IgD-negative memory B cell (primary cell): ENCODE data around the gene CAAP1. TPM values are rescaled to one million over a fixed set of nuclear protein-coding genes. Genes with fewer than 3 reads are reported as not detected.

Experiments
- H3K27ac Mint-ChIP-seq, 3 donors: one replicate each; pipeline ENCODE4 v1.8.0; 2020 to 2022; ENCODE audit warnings: mild to moderate bottlenecking in 3 of 3, mixed read lengths in 3 of 3, moderate library complexity in 1 of 3
- H3K27me3 Mint-ChIP-seq: one replicate; pipeline ENCODE4 v1.8.0; 2021; ENCODE audit warnings: mixed read lengths
- H3K36me3 Mint-ChIP-seq: one replicate; pipeline ENCODE4 v1.8.0; 2020; ENCODE audit warnings: mild to moderate bottlenecking, mixed read lengths
- H3K4me1 Mint-ChIP-seq, 3 donors: one replicate each; pipeline ENCODE4 v1.8.0; 2020 to 2022; ENCODE audit warnings: mixed read lengths in 3 of 3, mild to moderate bottlenecking in 1 of 3
- H3K4me3 Mint-ChIP-seq, 4 donors: one replicate each; pipeline ENCODE4 v1.8.0; 2020 to 2022; ENCODE audit warnings: mild to moderate bottlenecking in 4 of 4, mixed read lengths in 4 of 4, moderate library complexity in 3 of 4
- H3K9me3 Mint-ChIP-seq, 3 donors: one replicate each; pipeline ENCODE4 v1.8.0; 2020 to 2021; ENCODE audit warnings: mixed read lengths in 3 of 3, mild to moderate bottlenecking in 1 of 3
- polyA plus RNA-seq: library from polyadenylated mRNA; unstranded; fragments of 300-500 nt; fragmentation: Illumina TruSeq; gene quantifications from one replicate; pipeline ENCODE4 v1.2.3, GENCODE V29; 2021

The CAAP1 gene, protein sequence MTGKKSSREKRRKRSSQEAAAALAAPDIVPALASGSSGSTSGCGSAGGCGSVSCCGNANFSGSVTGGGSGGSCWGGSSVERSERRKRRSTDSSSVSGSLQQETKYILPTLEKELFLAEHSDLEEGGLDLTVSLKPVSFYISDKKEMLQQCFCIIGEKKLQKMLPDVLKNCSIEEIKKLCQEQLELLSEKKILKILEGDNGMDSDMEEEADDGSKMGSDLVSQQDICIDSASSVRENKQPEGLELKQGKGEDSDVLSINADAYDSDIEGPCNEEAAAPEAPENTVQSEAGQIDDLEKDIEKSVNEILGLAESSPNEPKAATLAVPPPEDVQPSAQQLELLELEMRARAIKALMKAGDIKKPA
- 19.8 TPM for polyA plus RNA-seq

DNA sequence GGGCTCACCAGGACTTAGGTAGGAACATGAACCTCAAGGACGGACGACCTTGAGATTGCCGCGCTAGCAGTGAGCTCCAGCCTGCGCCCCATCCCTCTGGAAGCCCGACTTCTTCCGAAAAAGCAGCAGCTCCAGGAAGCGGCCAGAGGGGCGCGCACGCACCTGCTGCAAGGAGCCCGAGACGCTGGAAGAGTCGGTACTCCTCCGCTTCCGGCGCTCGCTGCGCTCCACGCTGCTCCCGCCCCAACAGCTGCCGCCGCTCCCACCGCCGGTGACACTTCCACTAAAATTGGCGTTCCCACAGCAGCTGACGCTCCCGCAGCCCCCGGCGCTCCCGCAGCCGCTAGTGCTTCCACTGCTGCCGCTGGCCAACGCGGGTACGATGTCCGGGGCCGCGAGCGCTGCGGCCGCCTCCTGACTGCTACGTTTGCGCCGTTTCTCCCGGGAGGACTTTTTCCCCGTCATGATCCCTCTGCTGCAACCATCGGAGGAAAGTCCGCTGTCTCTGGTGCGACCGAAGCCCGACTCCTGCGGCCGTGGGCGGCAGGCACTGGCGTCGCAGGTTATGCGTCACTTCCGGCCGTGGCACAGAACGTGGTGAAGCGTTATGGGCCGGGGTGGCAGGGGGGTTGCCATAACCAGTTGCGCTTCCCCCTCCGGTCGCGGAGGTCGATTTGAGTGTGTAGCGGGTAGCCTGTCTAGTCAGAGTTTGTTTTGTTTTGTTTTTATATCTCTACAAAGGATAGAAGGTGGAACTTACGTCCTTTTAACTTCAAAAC, at the start of gene CAAP1:
Gene CAAP1 (minus strand): TSS at position 552 of the 779 bp plus-strand sequence. CDS start 87 bp downstream, at position 465.
- Mint-ChIP-seq H3K4me3 (peak within 1 kb of the TSS; percentile 89 to 100 (median 100)), H3K4me1 (peaks cover 26 to 34% (median 28%) of the 10 kb centered on the region in 3 donors), H3K27me3 (no peaks in the 10 kb centered on the region), H3K36me3 (no peaks in the 10 kb centered on the region), H3K27ac (peak within 1 kb of the TSS; percentile 81 to 100 (median 100)), H3K9me3 (peaks cover 0 to 2% (median 0%) of the 10 kb centered on the region in 3 donors)

DNA sequence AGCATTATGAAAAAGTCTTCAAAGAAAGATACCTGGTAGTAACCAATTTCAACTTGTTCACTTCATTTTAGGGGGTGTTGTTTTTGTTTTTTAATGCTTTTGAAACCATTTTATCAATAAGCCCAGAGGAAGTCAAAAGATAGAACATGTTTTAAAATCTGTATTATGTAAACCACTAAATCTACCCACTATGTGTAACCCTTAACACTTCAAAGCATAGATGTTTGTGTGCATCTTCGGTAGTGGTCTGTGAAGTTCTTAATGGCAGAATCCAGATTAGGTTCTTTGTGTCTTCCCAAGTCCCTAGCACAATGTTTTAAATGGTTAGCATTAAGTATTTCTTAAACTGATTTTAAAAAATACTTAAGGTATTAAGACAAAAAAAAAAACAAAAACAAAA, 48.2 kb upstream of the CAAP1 start:
- Mint-ChIP-seq H3K27ac (peak overlapping the region in 2 of 3 donors; percentile 64 to 82), H3K4me3 (no peak overlapping the region), H3K36me3 (peaks cover 8% of the 10 kb centered on the region), H3K4me1 (peaks cover 37 to 54% (median 47%) of the 10 kb centered on the region in 3 donors), H3K9me3 (peaks cover 0 to 6% (median 3%) of the 10 kb centered on the region in 3 donors), H3K27me3 (no peaks in the 10 kb centered on the region)

DNA sequence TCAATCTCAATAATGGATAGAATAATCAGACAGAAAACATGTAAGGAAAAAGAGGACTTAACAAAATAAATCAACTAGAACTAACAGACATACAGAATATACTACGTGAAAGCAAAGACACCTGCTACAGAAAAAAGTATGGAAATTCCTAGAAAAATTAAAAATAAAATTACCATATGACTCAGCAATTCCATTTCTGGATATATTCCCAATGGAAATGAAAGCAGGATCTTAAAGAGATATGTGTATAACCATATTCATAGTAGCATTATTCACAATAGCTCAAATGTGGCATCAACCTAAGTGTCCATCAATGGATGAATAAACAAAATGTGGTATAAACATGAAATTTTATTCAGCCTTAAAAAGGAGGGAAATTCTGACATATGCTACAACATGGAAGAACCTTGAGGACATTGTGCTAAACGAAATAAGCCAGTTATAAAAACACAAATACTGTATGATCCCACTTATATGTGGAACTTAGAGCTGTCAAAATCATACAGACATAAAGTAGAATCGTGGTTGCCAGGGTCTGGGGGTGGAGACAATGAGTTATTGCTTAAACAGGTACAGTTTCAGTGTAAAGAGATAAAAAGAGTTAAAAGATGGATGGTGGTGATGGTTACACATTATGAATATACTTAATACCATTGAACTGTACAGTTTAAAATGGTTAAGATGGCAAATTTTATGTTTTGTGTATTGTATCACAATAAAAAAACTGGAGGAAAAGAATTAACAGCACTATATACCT, 47.5 kb upstream of the CAAP1 start:
- Mint-ChIP-seq H3K9me3 (peaks cover 0 to 6% (median 3%) of the 10 kb centered on the region in 3 donors), H3K27ac (peak overlapping the region in 2 of 3 donors; percentile 2 to 82), H3K27me3 (no peaks in the 10 kb centered on the region), H3K4me1 (peaks cover 31 to 49% (median 42%) of the 10 kb centered on the region in 3 donors), H3K36me3 (peaks cover 8% of the 10 kb centered on the region), H3K4me3 (peak overlapping the region in 1 of 4 donors; percentile 20)

DNA sequence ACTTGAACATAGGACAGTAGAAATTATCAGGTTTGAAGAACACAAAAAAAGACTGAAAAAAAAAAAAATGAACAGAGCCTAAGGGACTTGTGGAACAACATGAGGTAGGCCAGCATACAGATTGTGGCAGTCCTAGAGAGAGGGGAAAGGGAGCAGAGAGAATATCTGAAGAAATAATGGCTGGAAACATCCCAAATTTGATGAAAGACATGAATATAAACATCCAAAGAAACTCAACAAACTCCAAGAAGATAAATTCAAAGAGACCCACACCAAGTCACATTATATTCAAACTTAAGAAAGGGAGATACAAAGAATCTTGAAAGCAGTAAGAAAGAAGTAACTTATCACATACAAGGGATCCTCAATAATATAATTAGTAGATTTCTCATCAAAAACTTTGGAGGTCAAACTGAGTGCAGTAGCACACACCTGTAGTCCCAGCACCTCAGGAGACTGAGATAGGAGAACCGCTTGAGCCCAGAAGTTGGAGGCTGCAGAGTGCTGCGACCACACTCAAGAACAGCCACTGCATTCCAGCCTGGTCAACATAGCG, 45.3 kb upstream of the CAAP1 start:
- H3K4me3 Mint-ChIP-seq, result peak overlapping the region in 1 of 4 donors; percentile 25

DNA sequence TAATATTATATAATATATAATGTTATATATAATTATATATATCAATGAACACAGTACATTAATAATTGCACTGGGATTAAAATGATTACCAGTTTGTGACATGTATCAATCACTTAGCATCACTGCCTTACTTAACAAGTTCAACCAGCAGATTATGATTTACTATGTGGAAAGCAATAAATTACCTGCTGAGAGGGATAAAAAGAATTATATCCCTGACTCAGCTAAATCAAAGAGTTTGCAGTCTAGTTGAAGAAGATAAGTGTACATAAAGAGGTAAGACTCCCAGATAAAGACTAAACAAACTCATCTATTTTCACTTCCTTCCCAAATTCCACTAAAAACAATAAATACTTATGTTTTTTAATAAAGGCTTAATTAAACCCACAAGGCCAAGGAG, 43.2 kb upstream of the CAAP1 start:
- no peak overlapping the region for H3K27ac Mint-ChIP-seq
- H3K36me3 Mint-ChIP-seq, result peaks cover 11% of the 10 kb centered on the region
- H3K27me3 Mint-ChIP-seq, result no peaks in the 10 kb centered on the region
- H3K4me1 Mint-ChIP-seq, result peaks cover 16 to 21% (median 21%) of the 10 kb centered on the region in 3 donors
- H3K4me3 Mint-ChIP-seq, result peak overlapping the region in 1 of 4 donors; percentile 39
- H3K9me3 Mint-ChIP-seq, result peaks cover 0 to 6% (median 3%) of the 10 kb centered on the region in 3 donors

More for the DNA sequence above, 45.3 kb upstream of the CAAP1 start:
- H3K4me1 Mint-ChIP-seq, result peaks cover 24 to 35% (median 32%) of the 10 kb centered on the region in 3 donors
- H3K27me3 Mint-ChIP-seq, result no peaks in the 10 kb centered on the region
- H3K27ac Mint-ChIP-seq, result no peak overlapping the region
- peaks cover 0 to 6% (median 3%) of the 10 kb centered on the region in 3 donors for H3K9me3 Mint-ChIP-seq
- peaks cover 8% of the 10 kb centered on the region for H3K36me3 Mint-ChIP-seq

DNA sequence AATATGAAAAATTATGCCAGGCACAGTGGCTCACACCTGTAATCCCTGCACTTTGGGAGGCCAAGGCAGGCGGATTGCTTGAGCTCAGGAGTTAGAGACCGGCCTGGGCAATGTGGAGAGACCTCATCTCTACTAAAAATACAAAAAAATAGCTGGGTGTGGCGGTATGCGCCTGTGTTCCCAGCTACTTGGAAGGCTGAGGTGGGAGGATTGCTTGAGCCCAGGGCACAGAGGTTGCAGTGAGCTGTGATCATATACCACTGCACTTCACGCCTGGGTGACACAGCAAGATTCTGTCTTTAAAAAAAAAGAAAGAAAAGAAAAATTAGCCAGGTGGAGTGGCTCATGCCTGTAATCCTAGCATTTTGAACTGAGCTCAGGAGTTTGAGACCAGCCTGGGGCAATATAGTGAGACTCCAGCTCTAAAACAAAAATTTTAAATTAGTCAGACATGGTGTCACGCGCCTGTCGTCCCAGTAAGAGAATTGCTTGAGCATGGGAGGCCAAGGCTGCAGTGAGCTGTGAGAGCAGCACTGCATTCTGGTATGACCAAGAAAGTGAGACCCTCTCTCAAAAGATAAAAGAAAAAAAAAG, 36.4 kb upstream of the CAAP1 start:
- H3K4me1 Mint-ChIP-seq, result peaks cover 0 to 1% (median 0%) of the 10 kb centered on the region in 3 donors
- no peak overlapping the region for H3K27ac Mint-ChIP-seq
- H3K9me3 Mint-ChIP-seq, result no peaks in the 10 kb centered on the region
- H3K4me3 Mint-ChIP-seq, result no peak overlapping the region
- H3K27me3 Mint-ChIP-seq, result no peaks in the 10 kb centered on the region
- peaks cover 16% of the 10 kb centered on the region for H3K36me3 Mint-ChIP-seq

DNA sequence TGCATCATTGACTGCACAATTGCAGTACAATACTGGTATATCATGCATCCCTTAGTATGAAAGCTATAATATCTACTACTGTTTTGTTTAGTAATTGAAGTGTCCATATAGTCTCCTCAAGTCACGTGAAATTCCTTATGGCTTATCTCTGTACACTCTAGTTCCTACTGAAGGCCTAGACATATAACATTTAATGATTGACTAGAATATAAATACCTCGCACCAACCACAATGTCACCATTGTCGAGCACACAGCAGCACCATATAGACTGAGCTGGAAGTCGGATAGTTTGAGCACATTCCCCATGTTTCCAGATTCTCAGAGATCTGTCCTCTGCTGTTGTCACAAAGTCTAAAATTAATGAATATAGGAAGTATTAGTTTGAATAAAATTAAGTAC, 33.0 kb upstream of the CAAP1 start:
- Mint-ChIP-seq H3K27me3 (no peaks in the 10 kb centered on the region), H3K4me1 (no peaks in the 10 kb centered on the region), H3K36me3 (peaks cover 14% of the 10 kb centered on the region), H3K9me3 (no peaks in the 10 kb centered on the region), H3K27ac (no peak overlapping the region), H3K4me3 (no peak overlapping the region)

DNA sequence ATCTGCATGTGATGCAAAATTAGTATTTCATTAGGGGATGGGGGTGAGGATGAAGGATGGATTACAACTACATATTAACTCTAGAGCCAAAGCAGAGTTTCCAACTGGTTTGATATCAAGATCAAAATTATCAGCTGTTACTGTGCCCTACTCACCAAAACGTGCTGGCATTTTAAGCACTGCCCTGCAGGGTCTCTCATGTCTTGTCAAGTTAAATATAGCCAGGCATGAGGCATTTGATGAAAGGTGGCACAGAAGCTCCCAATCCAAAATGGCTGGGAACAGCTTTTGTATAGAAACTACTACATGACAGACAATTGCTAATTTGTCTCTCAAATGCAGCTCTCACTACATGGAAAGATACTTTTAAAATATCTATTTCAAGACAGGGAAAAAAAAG, 27.1 kb upstream of the CAAP1 start:
- Mint-ChIP-seq H3K4me1 (no peaks in the 10 kb centered on the region), H3K27me3 (no peaks in the 10 kb centered on the region), H3K36me3 (peaks cover 12% of the 10 kb centered on the region), H3K4me3 (no peak overlapping the region), H3K9me3 (no peaks in the 10 kb centered on the region), H3K27ac (no peak overlapping the region)

DNA sequence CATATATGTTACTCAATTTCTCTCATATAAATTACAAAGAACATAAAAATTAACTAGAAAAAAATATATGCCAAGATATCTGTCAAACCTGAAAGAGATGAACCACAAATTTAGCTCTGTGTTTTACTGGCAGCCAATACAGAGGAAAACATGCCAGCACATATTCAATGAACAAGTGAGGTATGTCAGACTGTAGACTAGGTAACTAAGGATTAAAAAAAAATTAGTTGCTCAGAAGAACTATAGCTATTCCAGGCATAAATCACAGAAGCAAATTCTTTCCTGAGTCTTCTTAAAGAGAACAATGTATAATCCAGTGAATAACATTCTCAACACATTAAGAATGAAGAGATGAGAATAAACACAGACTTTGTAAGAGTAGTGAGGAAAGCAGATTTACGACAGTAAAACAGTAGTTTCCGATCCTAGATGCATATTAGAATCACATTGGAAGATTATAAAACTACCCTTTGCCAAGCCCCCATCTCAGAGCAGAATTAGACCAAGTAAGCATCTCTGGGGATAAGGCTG, 20.6 kb upstream of the CAAP1 start:
- Mint-ChIP-seq H3K9me3 (no peaks in the 10 kb centered on the region), H3K27ac (no peak overlapping the region), H3K4me1 (no peaks in the 10 kb centered on the region), H3K4me3 (no peak overlapping the region), H3K27me3 (no peaks in the 10 kb centered on the region), H3K36me3 (peaks cover 2% of the 10 kb centered on the region)

DNA sequence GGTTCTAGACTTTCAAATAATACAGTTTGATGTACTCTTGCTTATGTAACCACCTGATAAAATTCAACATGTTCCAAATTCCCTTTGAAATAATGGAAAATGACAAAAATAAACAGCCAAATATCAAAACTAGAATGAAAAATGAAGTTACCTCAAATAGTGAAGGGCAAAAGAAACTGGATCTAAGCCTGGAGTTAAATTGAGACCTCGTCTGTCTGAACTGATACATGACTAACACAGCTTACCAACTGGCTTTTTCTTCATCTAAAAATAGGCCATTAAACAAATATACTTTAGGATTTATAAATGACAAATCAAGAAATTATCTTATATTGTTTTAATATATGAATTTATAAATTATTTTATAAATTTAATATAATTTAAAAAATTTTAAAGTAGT, 12.1 kb upstream of the CAAP1 start:
- H3K27ac Mint-ChIP-seq, result no peak overlapping the region
- H3K4me3 Mint-ChIP-seq, result no peak overlapping the region
- H3K9me3 Mint-ChIP-seq, result no peaks in the 10 kb centered on the region
- H3K27me3 Mint-ChIP-seq, result no peaks in the 10 kb centered on the region
- H3K4me1 Mint-ChIP-seq, result no peaks in the 10 kb centered on the region
- peaks cover 6% of the 10 kb centered on the region for H3K36me3 Mint-ChIP-seq

DNA sequence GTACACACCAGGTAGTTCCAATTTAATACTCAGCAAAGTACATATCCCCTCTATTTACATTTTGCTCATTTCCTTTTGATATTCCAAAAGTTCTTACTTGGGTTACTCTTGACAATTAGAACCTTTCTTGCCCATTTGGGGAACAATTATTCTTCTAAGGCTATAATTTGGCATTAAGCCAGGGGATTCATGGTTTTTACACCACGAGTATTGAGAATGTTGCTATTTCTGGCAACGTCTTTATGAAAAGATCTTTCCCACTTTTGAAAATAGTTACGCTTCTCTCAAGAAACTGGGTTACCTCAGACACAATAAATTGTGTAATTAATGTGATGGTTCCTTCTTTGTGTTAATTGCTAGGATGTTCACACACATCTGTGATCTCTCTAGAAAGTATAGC, 11.5 kb upstream of the CAAP1 start:
- H3K36me3 Mint-ChIP-seq, result peaks cover 6% of the 10 kb centered on the region
- H3K9me3 Mint-ChIP-seq, result no peaks in the 10 kb centered on the region
- H3K4me1 Mint-ChIP-seq, result no peaks in the 10 kb centered on the region
- H3K27ac Mint-ChIP-seq, result no peak overlapping the region
- no peak overlapping the region for H3K4me3 Mint-ChIP-seq
- H3K27me3 Mint-ChIP-seq, result no peaks in the 10 kb centered on the region

DNA sequence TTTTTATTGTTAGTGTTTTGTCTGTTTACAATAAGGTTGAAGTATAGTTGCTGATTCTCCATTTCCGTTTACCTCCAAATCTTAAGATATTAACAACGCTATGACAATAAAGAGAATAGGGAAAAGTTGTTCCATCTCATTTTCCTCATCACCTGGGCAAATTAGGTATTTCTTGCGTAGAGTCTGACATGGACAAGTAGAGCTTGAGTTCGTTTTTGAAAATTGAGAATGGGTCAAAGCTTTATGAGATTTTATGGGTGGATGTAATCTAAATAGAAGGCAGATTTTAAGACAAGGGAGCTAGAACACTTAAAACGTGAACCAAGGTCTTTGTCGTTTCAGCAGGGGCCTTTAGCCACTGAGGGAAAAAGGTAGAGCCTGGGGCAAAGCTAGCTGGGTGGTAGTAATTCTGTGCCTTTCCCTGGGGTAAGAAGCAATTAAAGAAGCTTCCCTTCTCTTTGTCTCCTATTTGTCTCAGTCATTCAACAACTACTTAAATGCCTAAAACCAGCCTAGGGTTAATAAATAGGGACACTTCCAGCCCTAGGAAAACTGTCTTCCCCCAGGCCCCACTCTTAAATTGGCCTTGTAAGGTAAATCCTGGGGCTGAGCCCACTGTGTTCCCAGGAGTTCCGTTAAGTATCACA, 551 bp upstream of the CAAP1 start:
- no peaks in the 10 kb centered on the region for H3K27me3 Mint-ChIP-seq
- H3K27ac Mint-ChIP-seq, result peak overlapping the region; percentile 81 to 100 (median 100)
- H3K9me3 Mint-ChIP-seq, result peaks cover 0 to 2% (median 0%) of the 10 kb centered on the region in 3 donors
- peak overlapping the region; percentile 89 to 100 (median 100) for H3K4me3 Mint-ChIP-seq
- H3K4me1 Mint-ChIP-seq, result peaks cover 23 to 29% (median 26%) of the 10 kb centered on the region in 3 donors
- H3K36me3 Mint-ChIP-seq, result no peaks in the 10 kb centered on the region

DNA sequence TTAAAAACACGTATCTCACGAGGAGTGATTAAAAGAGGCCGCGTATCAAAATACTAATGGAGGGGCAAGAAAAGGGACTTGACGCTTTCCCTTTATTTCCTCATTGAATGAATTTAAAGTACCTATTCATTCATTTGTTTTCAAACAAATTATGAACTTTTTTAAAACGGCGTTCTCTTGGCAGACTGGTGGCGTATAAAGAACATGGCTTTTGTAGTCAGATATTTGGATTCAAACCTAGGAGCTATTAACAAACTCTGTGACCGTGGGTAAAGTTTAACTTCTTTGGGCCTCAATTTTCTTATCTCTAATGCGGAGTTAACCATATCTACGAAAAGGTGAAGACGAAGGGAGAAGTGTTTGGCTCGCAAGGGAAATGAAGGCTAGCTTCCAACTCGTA, 876 bp downstream of the CAAP1 start:
- no peaks in the 10 kb centered on the region for H3K36me3 Mint-ChIP-seq
- H3K4me3 Mint-ChIP-seq, result peak overlapping the region; percentile 89 to 100 (median 100)
- peaks cover 26 to 34% (median 28%) of the 10 kb centered on the region in 3 donors for H3K4me1 Mint-ChIP-seq
- peaks cover 0 to 2% (median 0%) of the 10 kb centered on the region in 3 donors for H3K9me3 Mint-ChIP-seq
- peak overlapping the region; percentile 81 to 100 (median 100) for H3K27ac Mint-ChIP-seq
- no peaks in the 10 kb centered on the region for H3K27me3 Mint-ChIP-seq
